H1 (cell line): Measurements from ENCODE around the gene CBL. TPM values are rescaled to one million over a fixed set of nuclear protein-coding genes. Genes with fewer than 3 reads are reported as not detected.

ENCODE experiments used
- CTCF ChIA-PET: fragments of 300-600 bp; sonication (Branson Sonifier 250); formaldehyde crosslinking; loops from one replicate; lab custom pipeline; 2021; ENCODE audit not compliant: partially characterized antibody; lab: Charles Lee
- POLR2A ChIA-PET: fragments of 300-600 bp; sonication (Branson Sonifier 250); formaldehyde crosslinking; loops from one replicate; lab custom pipeline; 2021; ENCODE audit warnings: inconsistent platforms; ENCODE audit not compliant: partially characterized antibody; lab: Charles Lee
- DNase-seq, 2 experiments: peaks; one replicate each; pipeline versions ENCODE4 v3.0.0 to v3.0.0-alpha.2; 2010 to 2022; ENCODE audit warnings: low spot score in 2 of 2, low read depth in 1 of 2, mixed read lengths in 1 of 2
- FAIRE-seq: peaks from 2 replicates; lab custom pipeline; 2011; peaks lifted over from hg19 to GRCh38; lab: Jason Lieb, UNC
- H2AFZ ChIP-seq: 2 replicates; pipeline ENCODE4 v1.8.1; 2012; ENCODE audit warnings: low read length, inconsistent platforms
- H2AK5ac ChIP-seq: 2 replicates; pipeline ENCODE4 v1.6.1; 2013; ENCODE audit warnings: low read depth, low read length
- H2BK120ac ChIP-seq: replicated peaks from 2 replicates; pipeline ENCODE3; 2013; ENCODE audit warnings: low read depth, low read length, inconsistent platforms
- H2BK12ac ChIP-seq: 2 replicates; pipeline ENCODE4 v1.6.1; 2013; ENCODE audit warnings: low read depth, low read length
- H2BK15ac ChIP-seq: 2 replicates; pipeline ENCODE4 v1.6.1; 2013; ENCODE audit warnings: low read length
- H2BK20ac ChIP-seq: 2 replicates; pipeline ENCODE4 v1.6.1; 2013; ENCODE audit warnings: low read length
- H2BK5ac ChIP-seq: 2 replicates; pipeline ENCODE4 v1.6.1; 2013; ENCODE audit warnings: low read depth, low read length
- H3K14ac ChIP-seq: 2 replicates; pipeline ENCODE4 v1.6.1; 2013; ENCODE audit warnings: inconsistent platforms; ENCODE audit not compliant: insufficient read length
- H3K18ac ChIP-seq: 2 replicates; pipeline ENCODE4 v1.6.1; 2013; ENCODE audit warnings: low read length; ENCODE audit errors: extremely low read depth
- H3K23ac ChIP-seq: 2 replicates; pipeline ENCODE4 v1.6.1; 2013; ENCODE audit warnings: inconsistent platforms; ENCODE audit not compliant: insufficient read length
- H3K23me2 ChIP-seq: 2 replicates; pipeline ENCODE4 v1.6.1; 2013; ENCODE audit warnings: low read depth, low read length
- H3K27ac ChIP-seq: 2 replicates; pipeline ENCODE4 v1.6.1; 2011; ENCODE audit warnings: low read depth, low read length, inconsistent platforms
- H3K27me3 ChIP-seq, 4 experiments: replicated peaks in 1 of 4; 1 replicate in 1 of 4; 2 replicates in 3 of 4; pipeline versions ENCODE4 v1.6.1 to v1.8.1; 2011 to 2013; ENCODE audit warnings: low read length in 3 of 4, mild to moderate bottlenecking in 3 of 4, inconsistent platforms in 2 of 4, mixed read lengths in 2 of 4, moderate library complexity in 1 of 4; ENCODE audit not compliant: control insufficient read depth in 3 of 4, insufficient read depth in 3 of 4; ENCODE audit errors: extremely low read depth in 1 of 4
- H3K36me3 ChIP-seq, 4 experiments: 2 replicates each; pipeline versions ENCODE4 v1.6.1 to v1.8.1; 2011 to 2013; ENCODE audit warnings: mild to moderate bottlenecking in 4 of 4, low read length in 3 of 4, moderate library complexity in 2 of 4, control low read depth in 1 of 4, inconsistent platforms in 1 of 4; ENCODE audit not compliant: insufficient read depth in 4 of 4, control insufficient read depth in 2 of 4
- H3K4ac ChIP-seq: replicated peaks from 2 replicates; pipeline ENCODE3; 2013; ENCODE audit warnings: low read length, low read depth, mixed read lengths, inconsistent platforms; ENCODE audit not compliant: insufficient read length
- H3K4me1 ChIP-seq, 4 experiments: replicated peaks in 1 of 4; 1 replicate in 1 of 4; 2 replicates in 3 of 4; pipeline versions ENCODE4 v1.6.1 to v1.8.1; 2011 to 2013; ENCODE audit warnings: low read length in 3 of 4, inconsistent platforms in 2 of 4, mixed read lengths in 1 of 4; ENCODE audit not compliant: insufficient read depth in 4 of 4, control insufficient read depth in 3 of 4
- H3K4me2 ChIP-seq, 2 experiments: 2 replicates each; pipeline versions ENCODE4 v1.6.1 to v1.8.1; 2011 to 2013; ENCODE audit warnings: low read depth in 2 of 2, low read length in 2 of 2, control low read depth in 1 of 2, inconsistent platforms in 1 of 2, mild to moderate bottlenecking in 1 of 2; ENCODE audit not compliant: insufficient read depth in 1 of 2
- H3K4me3 ChIP-seq, 4 experiments: fragments of 200-600, 300-600 bp in 1 of 4; sonication (generic), shearing (Covaris generic), sonication (Bioruptor Twin) in 1 of 4; 2 replicates each; pipeline versions ENCODE4 v1.5.1 to v1.8.1; 2011 to 2016; ENCODE audit warnings: low read length in 4 of 4, low read depth in 3 of 4, control low read depth in 2 of 4, inconsistent platforms in 2 of 4, mild to moderate bottlenecking in 2 of 4, mixed read lengths in 1 of 4, moderate library complexity in 1 of 4; ENCODE audit not compliant: insufficient read depth in 2 of 4; ENCODE audit errors: extremely low read depth in 1 of 4
- H3K56ac ChIP-seq: replicated peaks from 2 replicates; pipeline ENCODE3; 2013; ENCODE audit warnings: low read depth, mild to moderate bottlenecking, mixed read lengths, low read length, inconsistent platforms; ENCODE audit not compliant: insufficient read length
- H3K79me1 ChIP-seq: 2 replicates; pipeline ENCODE4 v1.6.1; 2013; ENCODE audit warnings: low read depth, low read length, control low read depth
- H3K79me2 ChIP-seq, 2 experiments: 2 replicates each; pipeline versions ENCODE4 v1.6.1 to v1.8.1; 2012 to 2013; ENCODE audit warnings: low read length in 2 of 2, mild to moderate bottlenecking in 2 of 2, inconsistent platforms in 1 of 2; ENCODE audit not compliant: insufficient read depth in 2 of 2, control insufficient read depth in 1 of 2
- H3K9ac ChIP-seq, 4 experiments: replicated peaks in 1 of 4; 1 replicate in 1 of 4; 2 replicates in 3 of 4; pipeline versions ENCODE4 v1.6.1 to v1.8.1; 2011 to 2013; ENCODE audit warnings: low read depth in 3 of 4, low read length in 3 of 4, control low read depth in 2 of 4, mild to moderate bottlenecking in 2 of 4, moderate library complexity in 2 of 4, inconsistent platforms in 1 of 4; ENCODE audit errors: extremely low read depth in 1 of 4
- H3K9me3 ChIP-seq, 2 experiments: 2 replicates each; pipeline versions ENCODE4 v1.6.1 to v1.8.1; 2012 to 2013; ENCODE audit warnings: mild to moderate bottlenecking in 2 of 2, moderate library complexity in 2 of 2, control low read depth in 1 of 2, inconsistent platforms in 1 of 2, low read depth in 1 of 2, low read length in 1 of 2, mixed read lengths in 1 of 2; ENCODE audit not compliant: insufficient read depth in 2 of 2
- H4K20me1 ChIP-seq, 2 experiments: replicated peaks in 1 of 2; 2 replicates each; pipeline versions ENCODE3 to v1.8.1; 2011 to 2013; ENCODE audit warnings: inconsistent platforms in 2 of 2, low read length in 2 of 2, mild to moderate bottlenecking in 1 of 2; ENCODE audit not compliant: insufficient read depth in 2 of 2, control insufficient read depth in 1 of 2
- H4K5ac ChIP-seq: 2 replicates; pipeline ENCODE4 v1.6.1; 2013; ENCODE audit warnings: low read length, low read depth, mixed read lengths, inconsistent platforms; ENCODE audit not compliant: insufficient read length
- H4K8ac ChIP-seq: 2 replicates; pipeline ENCODE4 v1.8.0; 2013; ENCODE audit warnings: mild to moderate bottlenecking, moderate library complexity, low read length, inconsistent platforms; ENCODE audit not compliant: insufficient read depth; ENCODE audit errors: extremely low read depth
- H4K91ac ChIP-seq: replicated peaks from 2 replicates; pipeline ENCODE3; 2013; ENCODE audit warnings: low read length, mixed read lengths, inconsistent platforms; ENCODE audit not compliant: insufficient read length
- ASH2L ChIP-seq: fragments of 200-600, 300-600 bp; sonication (generic); IDR thresholded peaks from one replicate; pipeline ENCODE4 v1.7.1; 2017; ENCODE audit warnings: low read length
- CREB1 ChIP-seq: IDR thresholded peaks from 2 replicates; pipeline ENCODE4 v1.6.1; 2012; ENCODE audit warnings: inconsistent platforms
- GABPA ChIP-seq: IDR thresholded peaks from 2 replicates; pipeline ENCODE4 v1.6.1; 2011; ENCODE audit warnings: mild to moderate bottlenecking, low read length, moderate library complexity, borderline replicate concordance; ENCODE audit not compliant: insufficient read depth
- HDAC2 ChIP-seq, 2 experiments: fragments of 300-600 bp in 1 of 2; sonication (generic) in 1 of 2; IDR thresholded peaks; 2 replicates each; pipeline ENCODE4 v1.6.1; 2011 to 2012; ENCODE audit warnings: low read depth in 2 of 2, low read length in 2 of 2, mild to moderate bottlenecking in 2 of 2, moderate library complexity in 2 of 2, borderline replicate concordance in 1 of 2, inconsistent platforms in 1 of 2
- MAFK ChIP-seq: IDR thresholded peaks from 2 replicates; pipeline ENCODE4 v1.6.1; 2012; ENCODE audit warnings: low read depth, mild to moderate bottlenecking, improper control_type of control experiment, low read length
- POLR2A ChIP-seq, 2 experiments: IDR thresholded peaks; 1 replicate in 1 of 2; 2 replicates in 1 of 2; pipeline ENCODE4 v1.6.1; 2011; ENCODE audit warnings: low read depth in 2 of 2, low read length in 2 of 2, mild to moderate bottlenecking in 2 of 2; ENCODE audit errors: control extremely low read depth in 1 of 2
- SIX5 ChIP-seq: IDR thresholded peaks from 2 replicates; pipeline ENCODE4 v1.6.1; 2011; ENCODE audit warnings: mild to moderate bottlenecking, low read depth, low read length
- TAF7 ChIP-seq: optimal IDR thresholded peaks from 2 replicates; pipeline ENCODE3; 2011; ENCODE audit warnings: low read depth, mild to moderate bottlenecking, inconsistent platforms, low read length, moderate library complexity, borderline replicate concordance
- WGBS, 2 experiments: shearing (Covaris generic) in 1 of 2; methylation state at CpG; one replicate each; pipeline versions ENCODE4 v1.1.6 to v1.1.7; 2013 to 2015; ENCODE audit warnings: low lambda C conversion rate in 2 of 2, mixed read lengths in 2 of 2, inconsistent platforms in 1 of 2, low coverage in 1 of 2, missing lambda C conversion rate in 1 of 2; ENCODE audit not compliant: insufficient replicate concordance in 2 of 2, insufficient coverage in 1 of 2, insufficient read length in 1 of 2; ENCODE audit errors: extremely low coverage in 1 of 2, missing lambda C conversion rate in 1 of 2; 5-methylcytosine and 5-hydroxymethylcytosine counted together
- polyA plus RNA-seq, 7 experiments: library from polyadenylated mRNA; depleted of rRNA in 3 of 7; stranded (reverse) in 5 of 7; unstranded in 2 of 7; fragments of >200 nt in 5 of 7; fragments of 200-250 nt in 2 of 7; gene quantifications; 1 replicate in 5 of 7; 2 replicates in 1 of 7; 4 replicates in 1 of 7; pipeline versions ENCODE4 v1.2.1 to v1.2.3, GENCODE V29; 2011 to 2013; ENCODE audit warnings: missing spikeins in 2 of 7, mixed read lengths in 2 of 7
- total RNA-seq: library from RNA; stranded (reverse); fragmentation: NEBNext Ultra II Directional; extraction: Animal tissue kit (Norgen Biotek cat#: 25700); gene quantifications from 2 replicates; pipeline ENCODE4 v1.2.1, GENCODE V29; 2021

CBL gene
- total and polyA plus RNA-seq, 2 of the 8 experiments (the other 6 are each of a cell fraction or from before 2014, with no cell fraction given), result 23.1 to 57.8 TPM

DNA sequence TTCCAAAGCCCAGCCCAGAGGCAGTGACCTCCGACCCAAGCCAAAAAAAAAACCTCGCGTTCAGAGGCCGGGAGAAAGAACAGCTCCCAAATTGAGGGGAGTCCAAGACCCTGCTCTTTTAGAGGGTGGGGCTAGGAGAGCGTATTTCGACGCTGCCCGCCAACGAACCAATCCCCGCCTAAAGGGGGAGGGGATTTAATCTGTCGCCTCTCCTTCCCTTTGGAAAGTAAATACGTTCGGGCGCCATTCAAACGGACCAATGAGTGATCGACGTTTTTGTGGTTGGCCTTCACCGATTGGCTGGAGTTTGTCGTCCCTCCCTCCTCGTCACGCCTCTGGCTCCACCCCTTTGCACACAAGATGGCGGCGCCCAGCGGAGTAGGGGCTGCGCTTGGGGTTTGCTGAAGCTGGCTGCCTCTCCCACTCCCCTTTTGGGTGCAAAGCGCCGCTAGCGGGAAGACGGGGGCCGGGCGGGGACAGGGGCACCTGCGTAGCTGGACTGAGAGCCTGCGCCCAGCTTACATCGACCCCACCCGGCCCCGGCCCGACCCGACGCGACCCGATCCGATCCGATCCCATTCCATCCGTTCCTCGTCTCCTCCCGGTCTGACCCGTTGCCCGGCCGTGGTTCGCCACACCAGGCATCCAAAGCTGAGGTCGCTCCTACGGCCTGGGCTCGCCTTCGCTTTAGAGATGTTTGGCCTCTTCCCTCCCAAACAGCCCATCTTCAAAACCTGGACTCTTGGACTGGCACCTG, 128.2 kb downstream of the CBL start, which contains the start of gene RNF26:
TSS of gene RNF26 (plus strand) at position 354 of the 757 bp plus-strand sequence. CDS start 596 bp downstream, outside the sequence.
- Histone ChIP-seq H3K27ac (peak within 1 kb of the TSS; percentile 89), H4K8ac (peak within 1 kb of the TSS; percentile 97), H2AK5ac (peak within 1 kb of the TSS; percentile 79; the same call in 1 of the 2 replicates), H2BK15ac (peak within 1 kb of the TSS; percentile 97; the same call in 1 of the 2 replicates), H2BK20ac (no peak within 1 kb of the TSS), H3K56ac (peak within 1 kb of the TSS; percentile 62), H3K79me1 (peaks cover 12% of the 10 kb centered on the region), H3K9me3 (no peaks in the 10 kb centered on the region), H3K14ac (no peak within 1 kb of the TSS), H3K18ac (no peak within 1 kb of the TSS), H2AFZ (no peak within 1 kb of the TSS), H3K36me3 (peaks cover 0 to 6% (median 2%) of the 10 kb centered on the region in 4 experiments; a peak in 1 of 8 replicates), H4K20me1 (peaks cover 3 to 11% of the 10 kb centered on the region in 2 experiments), H3K4me3 (peak within 1 kb of the TSS; percentile 92 to 96 (median 96)), H3K9ac (peak within 1 kb of the TSS; percentile 68 to 97 (median 94)), H2BK12ac (peak within 1 kb of the TSS; percentile 96), H2BK120ac (peak within 1 kb of the TSS; percentile 38), H3K27me3 (peaks cover 3 to 8% (median 6%) of the 10 kb centered on the region in 4 experiments; a peak in 6 of 7 replicates), H3K4me1 (peaks cover 4 to 24% (median 18%) of the 10 kb centered on the region in 4 experiments), H3K23ac (no peak within 1 kb of the TSS), H3K4ac (peak within 1 kb of the TSS; percentile 35), H4K5ac (peak within 1 kb of the TSS; percentile 45), H3K79me2 (peaks cover 5 to 26% of the 10 kb centered on the region in 2 experiments; a peak in 3 of 4 replicates), H4K91ac (peak within 1 kb of the TSS; percentile 80), H3K23me2 (peaks cover 5% of the 10 kb centered on the region; the same call in 1 of the 2 replicates), H3K4me2 (peak within 1 kb of the TSS; percentile 96 to 98), H2BK5ac (peak within 1 kb of the TSS; percentile 89)
- ChIA-PET POLR2A (interaction anchor here (0.7 to 3.9 kb wide), 8 partner anchors 12 to 240 kb away, joined by 3 to 29 read pairs (median 4); partner anchors contain the start of genes C2CD2L and MCAM), CTCF (interaction anchor here (0.6 to 20.0 kb wide), 7 partner anchors 14 to 1572 kb away, joined by 3 to 415 read pairs (median 4); partner anchors contain the start of gene MCAM)
- DNase-seq, result peak; percentile 95 to 98
- WGBS, 2 experiments, result 1% methylated on average over 25 of the region's 54 CpGs; no CpG with 5 or more reads in 1 of the 2 experiments
- FAIRE-seq, result peak; percentile 100
- TF ChIP-seq TAF7 (no peak), GABPA (no peak), MAFK (no peak), SIX5 (no peak), HDAC2 (IDR thresholded peaks at IDR 0.05; ENCODE audit: borderline replicate concordance in 1 of 2, low read depth in 2 of 2, low read length in 2 of 2) (peak in 1 of 2 experiments; percentile 84; a peak in 1 of 4 replicates), ASH2L (peak; percentile 81), POLR2A (IDR thresholded peaks at IDR 0.05; ENCODE audit: control extremely low read depth in 1 of 2, low read depth in 2 of 2, low read length in 2 of 2) (peak in 1 of 2 experiments; percentile 88; a peak in 2 of 3 replicates), CREB1 (peak; percentile 90)
